K562 (cell line): ENCODE measurements around the gene OSBPL10. TPM values are rescaled to one million over a fixed set of nuclear protein-coding genes. Genes with fewer than 3 reads are reported as not detected.

ENCODE experiments used
- ATAC-seq: fragments of 200-7000 bp; cut with Tn5 transposase; 3 replicates; pipeline ENCODE4 v1.9.1; 2020; ENCODE audit warnings: moderate library complexity
- BruUV-seq: library from RNA; stranded (reverse); fragments of 400-500 nt; replicated peaks from 2 replicates; lab custom pipeline; 2021; lab: Mats Ljungman, UMichigan
- CTCF ChIA-PET: fragments of 300-600 bp; formaldehyde crosslinking; extraction: SDS; loops from one replicate; lab custom pipeline; 2021; ENCODE audit warnings: low intra/inter-chr PET ratio; lab: Yijun Ruan, JAX
- POLR2A ChIA-PET: fragments of 300-600, 350-650 bp; sonication (Branson Sonifier 250); formaldehyde crosslinking; extraction: SDS; loops from one replicate; lab custom pipeline; 2021; ENCODE audit warnings: antibody characterized with exemption, inconsistent platforms; lab: Yijun Ruan, JAX
- DNase-seq, 4 experiments: peaks; one replicate each; pipeline versions ENCODE4 v3.0.0 to v3.0.0-alpha.2; 2011 to 2018; ENCODE audit warnings: low spot score in 3 of 4, mixed read lengths in 3 of 4; ENCODE audit errors: extremely low read depth in 1 of 4
- FAIRE-seq: peaks from 2 replicates; lab custom pipeline; 2011; peaks lifted over from hg19 to GRCh38; lab: Jason Lieb, UNC
- H2AFZ ChIP-seq: 2 replicates; pipeline ENCODE4 v1.6.0; 2011; ENCODE audit warnings: low read depth, low read length, control low read depth, inconsistent platforms
- H3K27ac ChIP-seq: fragments of 200-600 bp; 3 replicates; pipeline ENCODE4 v1.8.0; 2011; ENCODE audit warnings: low read depth, mild to moderate bottlenecking, control low read depth, inconsistent platforms, low read length, moderate library complexity, mixed read lengths; ENCODE audit errors: extremely low read depth
- H3K27me3 ChIP-seq, 2 experiments: fragments of 300-600 bp in 1 of 2; 2 replicates in 1 of 2; 3 replicates in 1 of 2; pipeline versions ENCODE4 v1.6.0 to v1.8.0; 2011; ENCODE audit warnings: inconsistent platforms in 2 of 2, low read length in 2 of 2, mild to moderate bottlenecking in 1 of 2, mixed read lengths in 1 of 2, moderate library complexity in 1 of 2; ENCODE audit not compliant: control insufficient read depth in 2 of 2, insufficient read depth in 2 of 2
- H3K36me3 ChIP-seq: fragments of 300-600 bp; 3 replicates; pipeline ENCODE4 v1.8.0; 2011; ENCODE audit warnings: mild to moderate bottlenecking, low read length, inconsistent platforms; ENCODE audit not compliant: control insufficient read depth, insufficient read depth
- H3K4me1 ChIP-seq, 2 experiments: fragments of 200-600 bp in 1 of 2; replicated peaks in 1 of 2; 2 replicates in 1 of 2; 3 replicates in 1 of 2; pipeline versions ENCODE4 v1.5.1 to v1.8.0; 2011; ENCODE audit warnings: inconsistent platforms in 2 of 2, low read length in 2 of 2, mild to moderate bottlenecking in 1 of 2, mixed read lengths in 1 of 2, moderate library complexity in 1 of 2; ENCODE audit not compliant: control insufficient read depth in 2 of 2, insufficient read depth in 2 of 2
- H3K4me2 ChIP-seq: 2 replicates; pipeline ENCODE4 v1.6.1; 2011; ENCODE audit warnings: low read length, control low read depth, inconsistent platforms, mixed read lengths; ENCODE audit not compliant: insufficient read depth
- H3K4me3 ChIP-seq: fragments of 200-600 bp; sonication (generic), shearing (Covaris generic); 2 replicates; pipeline ENCODE4 v1.5.1; 2016; ENCODE audit warnings: control low read depth, inconsistent platforms
- H3K79me2 ChIP-seq: fragments of 200-600 bp; 3 replicates; pipeline ENCODE4 v1.8.0; 2011; ENCODE audit warnings: low read length, inconsistent platforms; ENCODE audit not compliant: control insufficient read depth, insufficient read depth
- H3K9ac ChIP-seq, 2 experiments: 2 replicates each; pipeline versions ENCODE4 v1.6.0 to v1.6.1; 2011; ENCODE audit warnings: low read depth in 2 of 2, low read length in 2 of 2, control low read depth in 1 of 2, inconsistent platforms in 1 of 2, mild to moderate bottlenecking in 1 of 2, mixed read lengths in 1 of 2; ENCODE audit not compliant: insufficient read depth in 1 of 2
- H3K9me1 ChIP-seq: one replicate; pipeline ENCODE4 v1.6.0; 2011; ENCODE audit warnings: inconsistent platforms, mild to moderate bottlenecking, low read length, moderate library complexity; ENCODE audit not compliant: control insufficient read depth, insufficient read depth
- H3K9me3 ChIP-seq: replicated peaks from 2 replicates; pipeline ENCODE4 v1.5.1; 2011; ENCODE audit warnings: low read depth, low read length, inconsistent platforms; ENCODE audit not compliant: control insufficient read depth, insufficient read depth
- H4K20me1 ChIP-seq: replicated peaks from 2 replicates; pipeline ENCODE4 v1.6.1; 2011; ENCODE audit warnings: low read length, inconsistent platforms, mixed read lengths; ENCODE audit not compliant: control insufficient read depth, insufficient read depth
- ATF1 ChIP-seq, 2 experiments: fragments of 450-650 bp in 1 of 2; IDR thresholded peaks; 2 replicates each; pipeline ENCODE4 v1.6.1; 2016; ENCODE audit warnings: missing compliant biosample characterization in 1 of 2, missing genetic modification characterization in 1 of 2
- CREM ChIP-seq: IDR thresholded peaks from 2 replicates; pipeline ENCODE4 v1.6.1; 2014; ENCODE audit warnings: antibody characterized with exemption, low read depth
- CTCF ChIP-seq, 3 experiments: IDR thresholded peaks in 2 of 3; conservative IDR thresholded peaks in 1 of 3; 2 replicates each; pipeline ENCODE4 v1.5.1; 2011 to 2012; ENCODE audit warnings: low read length in 3 of 3, mild to moderate bottlenecking in 3 of 3, control low read depth in 2 of 3, improper control_type of control experiment in 1 of 3, inconsistent platforms in 1 of 3, low read depth in 1 of 3, mixed read lengths in 1 of 3, moderate library complexity in 1 of 3; ENCODE audit not compliant: insufficient read depth in 2 of 3
- HNRNPUL1 ChIP-seq: fragments of 200-400 bp; formaldehyde crosslinking; IDR thresholded peaks from 2 replicates; pipeline ENCODE4 v1.6.1; 2017; ENCODE audit warnings: low read length
- NFE2L1 ChIP-seq: fragments of 450-650 bp; IDR thresholded peaks from 2 replicates; pipeline ENCODE4 v1.6.1; 2016; ENCODE audit warnings: missing genetic modification characterization, low read depth, mild to moderate bottlenecking, missing compliant biosample characterization, moderate library complexity, borderline replicate concordance
- RAD21 ChIP-seq, 2 experiments: fragments of 250-450 bp in 1 of 2; fragments of 450-650 bp in 1 of 2; sonication (Bioruptor Pico) in 1 of 2; formaldehyde crosslinking in 1 of 2; IDR thresholded peaks in 1 of 2; conservative IDR thresholded peaks in 1 of 2; 2 replicates each; pipeline versions ENCODE4 v1.4.0 to v1.8.0; 2020 to 2022; ENCODE audit warnings: mild to moderate bottlenecking in 2 of 2, moderate library complexity in 1 of 2
- RCOR1 ChIP-seq, 2 experiments: IDR thresholded peaks; 2 replicates each; pipeline ENCODE4 v1.6.1; 2012; ENCODE audit warnings: low read depth in 2 of 2, low read length in 2 of 2, borderline replicate concordance in 1 of 2, improper control_type of control experiment in 1 of 2
- ZNF224 ChIP-seq: sonication (generic); formaldehyde crosslinking; IDR thresholded peaks from 2 replicates; pipeline ENCODE4 v1.8.0; 2022; ENCODE audit warnings: mild to moderate bottlenecking, missing genetic modification reagents
- WGBS: fragments of 100-300 bp; shearing (Covaris generic); methylation state at CpG from one replicate; pipeline ENCODE4 v1.1.6; 2016; ENCODE audit warnings: low coverage, mixed read lengths; ENCODE audit not compliant: insufficient coverage; ENCODE audit errors: missing lambda C conversion rate; 5-methylcytosine and 5-hydroxymethylcytosine counted together
- in situ Hi-C: fragments of 300-500 bp; cut with MboI; formaldehyde crosslinking; loops from 4 replicates; pipeline ENCODE4 v1.15.0; 2018; ENCODE audit warnings: inconsistent platforms, mixed read lengths
- intact Hi-C: fragments of 100-400 bp; cut with micrococcal nuclease; formaldehyde crosslinking; loops from 2 replicates; pipeline ENCODE4 v1.14.2; 2022
- polyA plus RNA-seq, 8 experiments: library from polyadenylated mRNA; depleted of rRNA in 4 of 8; stranded (reverse) in 5 of 8; unstranded in 3 of 8; fragments of >200 nt; fragmentation: Nextera tagmentation in 2 of 8; fragmentation: Illumina TruSeq in 1 of 8; extraction: Ambion mirVana in 2 of 8; extraction: Trizol in 1 of 8; gene quantifications; 2 replicates each; pipeline versions ENCODE4 v1.2.1 to v1.2.3, GENCODE V29; 2011 to 2014; ENCODE audit warnings: inconsistent platforms in 1 of 8, missing spikeins in 1 of 8
- total RNA-seq, 7 experiments: library from RNA; depleted of rRNA in 6 of 7; stranded (reverse); fragments of >200 nt in 6 of 7; fragmentation: Illumina TruSeq in 2 of 7; extraction: Trizol in 2 of 7; gene quantifications; 2 replicates each; pipeline versions ENCODE4 v1.2.1 to v1.2.3, GENCODE V29; 2011 to 2021; ENCODE audit warnings: low replicate concordance in 1 of 7

Gene OSBPL10
- total and polyA plus RNA-seq, 9 of the 15 experiments (the other 6 are each of a cell fraction or from before 2014, with no cell fraction given), result 0.03 to 0.19 (median 0.14) TPM; not detected in 2

- Histone ChIP-seq H3K79me2 (no peaks in the 10 kb centered on the region), H3K27me3 (peaks cover 3 to 6% of the 10 kb centered on the region in 2 experiments; a peak in 4 of 5 replicates), H3K4me1 (no peaks in the 10 kb centered on the region), H3K27ac (no peak overlapping the region), H3K4me2 (no peak overlapping the region), H3K9ac (no peak overlapping the region), H3K9me3 (no peaks in the 10 kb centered on the region), H2AFZ (no peak overlapping the region), H3K9me1 (no peaks in the 10 kb centered on the region), H3K4me3 (no peak overlapping the region), H4K20me1 (no peaks in the 10 kb centered on the region), H3K36me3 (no peaks in the 10 kb centered on the region)
- no peak for DNase-seq
- CTCF ChIA-PET, result no interaction called here
- no peak for TF ChIP-seq HNRNPUL1
- no peak for ATAC-seq
- in situ Hi-C loops (no loop called here), intact Hi-C loops (loop anchor here (10.0 kb wide), 1 partner anchor 259 kb away; the partner anchor contains the start of genes OSBPL10 and ZNF860)
- no peak for FAIRE-seq
- POLR2A ChIA-PET, result interaction anchor here (0.6 to 1.3 kb wide), 2 partner anchors 28 to 935 kb away, joined by 3 to 4 read pairs; no protein-coding TSS in a partner anchor
- no TSS peak for BruUV-seq
- WGBS, result 2% methylated on average over 6 of the region's 6 CpGs
Measured at GRCh38 chr3:31725568-31725967, 255.5 kb downstream of the OSBPL10 start.

GRCh38 chr3:31724651-31725050 lies 256.4 kb downstream of the OSBPL10 start:
- no peaks in the 10 kb centered on the region for H3K9me1 ChIP-seq
- TF ChIP-seq CTCF (IDR thresholded peaks at IDR 0.05 in 2 of 3, conservative IDR thresholded peaks at IDR 0.05 in 1 of 3; ENCODE audit: insufficient read depth in 2 of 3, low read depth in 1 of 3, low read length in 3 of 3) (peak; percentile 30 to 53 (median 53)), NFE2L1 (tag) (no peak), ZNF224 (no peak), RAD21 (CRISPR knock-in tag; conservative IDR thresholded peaks at IDR 0.05 in 1 of 2, IDR thresholded peaks at IDR 0.05 in 1 of 2) (peak in 1 of 2 experiments; percentile 50; a peak in 3 of 4 replicates), RCOR1 (IDR thresholded peaks at IDR 0.05; ENCODE audit: borderline replicate concordance in 1 of 2, low read depth in 2 of 2, low read length in 2 of 2) (peak in 1 of 2 experiments; percentile 37; a peak in 1 of 4 replicates), ATF1 (CRISPR knock-in tag; IDR thresholded peaks at IDR 0.05) (no peak), ATF1 (tag; IDR thresholded peaks at IDR 0.05) (peak; percentile 50; the same call in 1 of the 2 replicates), CREM (peak; percentile 49; the same call in 1 of the 2 replicates)
- no peaks in the 10 kb centered on the region for H4K20me1 ChIP-seq
- peak in 2 of 4 experiments; percentile 20 to 25 for DNase-seq
- no peaks in the 10 kb centered on the region for H3K36me3 ChIP-seq
- peak; percentile 90 for ATAC-seq
- no TSS peak for BruUV-seq
- WGBS, result 3% methylated on average over 4 of the region's 4 CpGs
- H2AFZ ChIP-seq, result no peak overlapping the region
- H3K4me1 ChIP-seq, result no peaks in the 10 kb centered on the region
- H3K9ac ChIP-seq, result no peak overlapping the region
- H3K9me3 ChIP-seq, result no peaks in the 10 kb centered on the region
- intact Hi-C loops (loop anchor here (10.0 kb wide), 1 partner anchor 260 kb away; the partner anchor contains the start of genes OSBPL10 and ZNF860), in situ Hi-C loops (no loop called here)
- no peaks in the 10 kb centered on the region for H3K79me2 ChIP-seq
- H3K4me2 ChIP-seq, result no peak overlapping the region
- ChIA-PET POLR2A (interaction anchor here (0.6 to 1.3 kb wide), 4 partner anchors 14 to 934 kb away, joined by 3 to 4 read pairs (median 4); no protein-coding TSS in a partner anchor), CTCF (interaction anchor here (1.1 kb wide), 1 partner anchor 44 kb away, joined by 3 read pairs; no protein-coding TSS in a partner anchor)
- FAIRE-seq, result peak; percentile 61
- no peak overlapping the region for H3K27ac ChIP-seq
- peaks cover 2 to 3% of the 10 kb centered on the region in 2 experiments; a peak in 3 of 5 replicates for H3K27me3 ChIP-seq
- H3K4me3 ChIP-seq, result no peak overlapping the region
